Measurements from ENCODE around the gene ANKRD2.

- TF ChIP-seq CTCF (IDR thresholded peaks at IDR 0.05) (no peak), POLR2A (IDR thresholded peaks at IDR 0.05) (no peak)
Measured at GRCh38 chr10:97631098-97631497, 58.5 kb downstream of the ANKRD2 start.
